HepG2 (cell line): ENCODE results near the gene PRDX2. TPM values are rescaled to one million over a fixed set of nuclear protein-coding genes. Genes with fewer than 3 reads are reported as not detected.

Experiments
- AGO1 ChIP-seq: fragments of 200-400 bp; formaldehyde crosslinking; IDR thresholded peaks from 2 replicates; pipeline ENCODE4 v1.6.1; 2017; ENCODE audit warnings: mild to moderate bottlenecking, low read depth, low read length, moderate library complexity; ENCODE audit not compliant: poor library complexity, severe bottlenecking
- BORCS8-MEF2B ChIP-seq: sonication (generic); formaldehyde crosslinking; IDR thresholded peaks from 2 replicates; pipeline ENCODE4 v1.8.0; 2022; ENCODE audit warnings: mild to moderate bottlenecking, missing genetic modification reagents
- DDIT3 ChIP-seq: sonication (generic); formaldehyde crosslinking; IDR thresholded peaks from 2 replicates; pipeline ENCODE4 v1.4.0; 2020; ENCODE audit warnings: mild to moderate bottlenecking, missing genetic modification reagents
- FOXC1 ChIP-seq: sonication (generic); formaldehyde crosslinking; IDR thresholded peaks from 2 replicates; pipeline ENCODE4 v1.8.0; 2022; ENCODE audit warnings: mild to moderate bottlenecking, missing genetic modification reagents, borderline replicate concordance
- HIC2 ChIP-seq: sonication (generic); formaldehyde crosslinking; IDR thresholded peaks from 2 replicates; pipeline ENCODE4 v1.9.0; 2022; ENCODE audit warnings: low read depth, missing genetic modification reagents
- HMG20A ChIP-seq: IDR thresholded peaks from 2 replicates; pipeline ENCODE4 v1.6.1; 2016; ENCODE audit warnings: borderline replicate concordance
- HOXA3 ChIP-seq: sonication (generic); formaldehyde crosslinking; IDR thresholded peaks from 2 replicates; pipeline ENCODE4 v1.5.0; 2020; ENCODE audit warnings: missing genetic modification reagents
- KAT8 ChIP-seq: IDR thresholded peaks from 2 replicates; pipeline ENCODE4 v1.6.1; 2016; ENCODE audit warnings: missing genetic modification reagents, missing compliant biosample characterization
- MEIS2 ChIP-seq: sonication (generic); formaldehyde crosslinking; IDR thresholded peaks from 2 replicates; pipeline ENCODE4 v1.9.0; 2021; ENCODE audit warnings: mild to moderate bottlenecking, missing genetic modification reagents
- MIER2 ChIP-seq: IDR thresholded peaks from 2 replicates; pipeline ENCODE4 v1.6.1; 2016; ENCODE audit warnings: missing biosample characterization, missing genetic modification reagents
- NFATC3 ChIP-seq: sonication (generic); formaldehyde crosslinking; IDR thresholded peaks from 2 replicates; pipeline ENCODE4 v1.5.1; 2020; ENCODE audit warnings: mild to moderate bottlenecking, missing genetic modification reagents
- NFRKB ChIP-seq: fragments of 450-650 bp; IDR thresholded peaks from 2 replicates; pipeline ENCODE4 v1.6.1; 2017
- NR2F6 ChIP-seq, 2 experiments: IDR thresholded peaks; 2 replicates each; pipeline ENCODE4 v1.6.1; 2016; ENCODE audit warnings: antibody characterized with exemption in 1 of 2, mild to moderate bottlenecking in 1 of 2
- PRPF4 ChIP-seq: fragments of 200-400 bp; formaldehyde crosslinking; IDR thresholded peaks from 2 replicates; pipeline ENCODE4 v1.6.1; 2016; ENCODE audit warnings: low read length, low read depth; ENCODE audit not compliant: poor library complexity, severe bottlenecking
- RBFOX2 ChIP-seq: fragments of 200-400 bp; formaldehyde crosslinking; IDR thresholded peaks from 2 replicates; pipeline ENCODE4 v1.6.1; 2017; ENCODE audit warnings: low read depth, mild to moderate bottlenecking, low read length
- RFX3 ChIP-seq: IDR thresholded peaks from 2 replicates; pipeline ENCODE4 v1.6.1; 2016; ENCODE audit warnings: missing biosample characterization, missing genetic modification reagents
- XBP1 ChIP-seq: sonication (generic); formaldehyde crosslinking; IDR thresholded peaks from 2 replicates; pipeline ENCODE4 v1.5.0; 2020; ENCODE audit warnings: missing genetic modification reagents
- XRCC5 ChIP-seq: fragments of 200-400 bp; formaldehyde crosslinking; optimal IDR thresholded peaks from 2 replicates; pipeline ENCODE3; 2017; ENCODE audit warnings: mild to moderate bottlenecking, low read length
- ZBTB8A ChIP-seq: sonication (generic); formaldehyde crosslinking; IDR thresholded peaks from 2 replicates; pipeline ENCODE4 v1.4.0; 2020; ENCODE audit warnings: mild to moderate bottlenecking, low read depth, missing genetic modification reagents, borderline replicate concordance
- ZKSCAN8 ChIP-seq: IDR thresholded peaks from 2 replicates; pipeline ENCODE4 v1.6.1; 2016; ENCODE audit warnings: borderline replicate concordance, missing genetic modification reagents, missing compliant biosample characterization
- ZNF121 ChIP-seq: sonication (generic); formaldehyde crosslinking; IDR thresholded peaks from 2 replicates; pipeline ENCODE4 v1.5.0; 2020; ENCODE audit warnings: mild to moderate bottlenecking, missing genetic modification reagents
- ZNF468 ChIP-seq: sonication (generic); formaldehyde crosslinking; IDR thresholded peaks from 2 replicates; pipeline ENCODE4 v1.8.0; 2022; ENCODE audit warnings: mild to moderate bottlenecking, moderate library complexity, missing genetic modification reagents
- ZNF775 ChIP-seq: sonication (generic); formaldehyde crosslinking; IDR thresholded peaks from 2 replicates; pipeline ENCODE4 v1.4.0; 2020; ENCODE audit warnings: missing genetic modification reagents, mild to moderate bottlenecking, moderate library complexity, borderline replicate concordance
- polyA plus RNA-seq, 8 experiments: library from polyadenylated mRNA; depleted of rRNA in 3 of 8; stranded (reverse) in 7 of 8; unstranded in 1 of 8; fragments of >200 nt; fragmentation: Illumina TruSeq in 4 of 8; extraction: Trizol in 4 of 8; gene quantifications; 2 replicates each; pipeline versions ENCODE4 v1.2.1 to v1.2.3, GENCODE V29; 2011 to 2016; ENCODE audit warnings: low read depth in 4 of 8, missing spikeins in 1 of 8, mixed read lengths in 1 of 8; ENCODE audit not compliant: insufficient read depth in 1 of 8
- total RNA-seq, 5 experiments: library from RNA; depleted of rRNA; stranded (reverse); fragments of >200 nt; fragmentation: Illumina TruSeq; extraction: Trizol; gene quantifications; 2 replicates each; pipeline ENCODE4 v1.2.3, GENCODE V29; 2016; ENCODE audit warnings: low read depth in 1 of 5
- TF ChIP-seq, protein P1 (sequence below): sonication (generic); formaldehyde crosslinking; IDR thresholded peaks from 2 replicates; pipeline ENCODE4 v1.8.0; 2022; ENCODE audit warnings: missing genetic modification reagents, low read depth, mild to moderate bottlenecking, borderline replicate concordance
- TF ChIP-seq, protein P2 (sequence below): IDR thresholded peaks from 2 replicates; pipeline ENCODE4 v1.6.1; 2016; ENCODE audit warnings: low read depth, borderline replicate concordance
- TF ChIP-seq, protein P3 (sequence below): sonication (generic); formaldehyde crosslinking; IDR thresholded peaks from 2 replicates; pipeline ENCODE4 v1.5.1; 2020; ENCODE audit warnings: missing genetic modification reagents, mild to moderate bottlenecking, borderline replicate concordance

PRDX2 gene
- total and polyA plus RNA-seq, 2 of the 13 experiments (the other 11 are each of a cell fraction or from before 2014, with no cell fraction given) = 218 to 381 TPM

GRCh38 chr19:12796146-12797071 is 5.2 kb downstream of the PRDX2 start (continued):
- no peak for TF ChIP-seq RBFOX2
- no peak for TF ChIP-seq HMG20A (CRISPR knock-in tag)
- TF ChIP-seq BORCS8-MEF2B = no peak
- TF ChIP-seq PRPF4 = no peak
- no peak for TF ChIP-seq NFRKB
- peak; percentile 55; the same call in 1 of the 2 replicates for TF ChIP-seq MIER2
- TF ChIP-seq XRCC5 = peak; percentile 40
- TF ChIP-seq, protein P1, sequence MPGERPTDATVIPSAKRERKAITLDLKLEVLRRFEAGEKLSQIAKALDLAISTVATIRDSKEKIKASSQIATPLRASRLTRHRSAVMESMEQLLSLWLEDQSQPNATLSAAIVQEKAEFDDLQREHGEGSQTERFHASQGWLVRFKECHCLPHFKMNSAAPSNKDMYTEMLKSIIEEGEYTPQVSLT (CRISPR knock-in tag) = no peak
- TF ChIP-seq, protein P2, sequence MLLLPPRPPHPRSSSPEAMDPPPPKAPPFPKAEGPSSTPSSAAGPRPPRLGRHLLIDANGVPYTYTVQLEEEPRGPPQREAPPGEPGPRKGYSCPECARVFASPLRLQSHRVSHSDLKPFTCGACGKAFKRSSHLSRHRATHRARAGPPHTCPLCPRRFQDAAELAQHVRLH (CRISPR knock-in tag) = peak; percentile 77
- no peak for TF ChIP-seq ZNF121 (CRISPR knock-in tag)
- TF ChIP-seq ZKSCAN8 (CRISPR knock-in tag) = peak; percentile 82; the same call in 1 of the 2 replicates
- TF ChIP-seq ZBTB8A (CRISPR knock-in tag) = no peak
- TF ChIP-seq HOXA3 (CRISPR knock-in tag) = 0 out of 2 replicates have a peak, but pooled peaks have one; percentile 27
- no peak for TF ChIP-seq DDIT3
- no peak for TF ChIP-seq XBP1 (CRISPR knock-in tag)
- no peak for TF ChIP-seq ZNF775
- TF ChIP-seq KAT8 (CRISPR knock-in tag) = 0 out of 2 replicates have a peak, but pooled peaks have one; percentile 45
- no peak for TF ChIP-seq NR2F6 (IDR thresholded peaks at IDR 0.05)
- peak; percentile 67; the same call in 1 of the 2 replicates for TF ChIP-seq NR2F6 (CRISPR knock-in tag; IDR thresholded peaks at IDR 0.05)
- no peak for TF ChIP-seq MEIS2 (CRISPR knock-in tag)
- no peak for TF ChIP-seq RFX3
- TF ChIP-seq HIC2 (CRISPR knock-in tag) = no peak
- TF ChIP-seq AGO1 = no peak
- no peak for TF ChIP-seq ZNF468 (CRISPR knock-in tag)
- no peak for TF ChIP-seq NFATC3 (CRISPR knock-in tag)
- TF ChIP-seq, protein P3, sequence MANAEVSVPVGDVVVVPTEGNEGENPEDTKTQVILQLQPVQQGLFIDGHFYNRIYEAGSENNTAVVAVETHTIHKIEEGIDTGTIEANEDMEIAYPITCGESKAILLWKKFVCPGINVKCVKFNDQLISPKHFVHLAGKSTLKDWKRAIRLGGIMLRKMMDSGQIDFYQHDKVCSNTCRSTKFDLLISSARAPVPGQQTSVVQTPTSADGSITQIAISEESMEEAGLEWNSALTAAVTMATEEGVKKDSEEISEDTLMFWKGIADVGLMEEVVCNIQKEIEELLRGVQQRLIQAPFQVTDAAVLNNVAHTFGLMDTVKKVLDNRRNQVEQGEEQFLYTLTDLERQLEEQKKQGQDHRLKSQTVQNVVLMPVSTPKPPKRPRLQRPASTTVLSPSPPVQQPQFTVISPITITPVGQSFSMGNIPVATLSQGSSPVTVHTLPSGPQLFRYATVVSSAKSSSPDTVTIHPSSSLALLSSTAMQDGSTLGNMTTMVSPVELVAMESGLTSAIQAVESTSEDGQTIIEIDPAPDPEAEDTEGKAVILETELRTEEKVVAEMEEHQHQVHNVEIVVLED = peak; percentile 48; the same call in 1 of the 2 replicates
- no peak for TF ChIP-seq FOXC1 (CRISPR knock-in tag)
